Colonic mucosa (tissue), 4 donors: ENCODE results near the gene FGF6. TPM values are rescaled to one million over a fixed set of nuclear protein-coding genes. Genes with fewer than 3 reads are reported as not detected.

ENCODE experiments used
- DNase-seq: peaks from one replicate; pipeline ENCODE4 v3.0.0-alpha.2; 2020
- H3K27ac ChIP-seq: fragments of 200-600 bp; one replicate; pipeline ENCODE4 v1.8.0; 2021
- H3K27me3 ChIP-seq: fragments of 200-600 bp; one replicate; pipeline ENCODE4 v1.8.0; 2021
- H3K36me3 ChIP-seq: fragments of 200-600 bp; one replicate; pipeline ENCODE4 v1.8.0; 2021
- H3K4me1 ChIP-seq: fragments of 200-600 bp; one replicate; pipeline ENCODE4 v1.8.0; 2021; ENCODE audit warnings: mild to moderate bottlenecking
- H3K4me3 ChIP-seq: fragments of 200-600 bp; one replicate; pipeline ENCODE4 v1.8.0; 2021
- H3K9ac ChIP-seq, 2 donors: one replicate each; pipeline ENCODE4 v1.7.0; 2013; ENCODE audit warnings: control low read depth in 2 of 2, low read depth in 2 of 2, low read length in 2 of 2
- H3K9me3 ChIP-seq: fragments of 200-600 bp; one replicate; pipeline ENCODE4 v1.8.0; 2021
- CTCF ChIP-seq: fragments of 200-600 bp; IDR thresholded peaks from one replicate; pipeline ENCODE4 v1.8.0; 2022; ENCODE audit warnings: antibody characterized with exemption, mild to moderate bottlenecking
- intact Hi-C: fragments of 100-400 bp; cut with DNase I; formaldehyde crosslinking; loops from one replicate; pipeline ENCODE4 v1.14.1; 2022
- total RNA-seq, 2 donors: library from RNA; stranded (reverse); fragmentation: NEBNext Ultra II Directional in 1 of 2; extraction: Animal tissue kit (Norgen Biotek cat#: 25700) in 1 of 2; gene quantifications; one replicate each; pipeline ENCODE4 v1.2.1, GENCODE V29; 2021
- donor health status: healthy.
- donor health status: DM: no; HTN: no; CAD: no.
- donor health status: DM: no; HTN: no; CAD: no.

Gene FGF6
- total RNA-seq, 2 donors from 2014 or later = not detected

GRCh38 chr12:4417936-4418335 lies 27.7 kb downstream of the FGF6 start:
- intact Hi-C loops = loop anchor here (5.0 kb wide), 1 partner anchor 111 kb away; no protein-coding TSS in a partner anchor
- H3K36me3 ChIP-seq = no peaks in the 10 kb centered on the region
- DNase-seq = no peak
- no peaks in the 10 kb centered on the region for H3K27me3 ChIP-seq
- no peak for TF ChIP-seq CTCF
- no peak overlapping the region for H3K27ac ChIP-seq
- no peak overlapping the region for H3K9ac ChIP-seq
- H3K4me1 ChIP-seq = no peaks in the 10 kb centered on the region
- H3K4me3 ChIP-seq = no peak overlapping the region
- no peaks in the 10 kb centered on the region for H3K9me3 ChIP-seq

- no peak overlapping the region for H3K9ac ChIP-seq
- no peaks in the 10 kb centered on the region for H3K9me3 ChIP-seq
- H3K27ac ChIP-seq = no peak overlapping the region
- no peaks in the 10 kb centered on the region for H3K27me3 ChIP-seq
- no peak overlapping the region for H3K4me3 ChIP-seq
- TF ChIP-seq CTCF = no peak
- DNase-seq = no peak
- no peaks in the 10 kb centered on the region for H3K36me3 ChIP-seq
- H3K4me1 ChIP-seq = no peaks in the 10 kb centered on the region
- intact Hi-C loops = loop anchor here (5.0 kb wide), 1 partner anchor 110 kb away; no protein-coding TSS in a partner anchor
Observed at GRCh38 chr12:4417455-4417854, 28.2 kb downstream of the FGF6 start.

- intact Hi-C loops = loop anchor here (5.0 kb wide), 1 partner anchor 109 kb away; no protein-coding TSS in a partner anchor
Observed at GRCh38 chr12:4416276-4416675, 29.3 kb downstream of the FGF6 start.

GRCh38 chr12:4412465-4412864 lies 33.1 kb downstream of the FGF6 start:
- no peak overlapping the region for H3K4me3 ChIP-seq
- H3K9me3 ChIP-seq = no peaks in the 10 kb centered on the region
- intact Hi-C loops = no loop called here
- no peak overlapping the region for H3K27ac ChIP-seq
- TF ChIP-seq CTCF = no peak
- no peak for DNase-seq
- H3K27me3 ChIP-seq = no peaks in the 10 kb centered on the region
- H3K4me1 ChIP-seq = no peaks in the 10 kb centered on the region
- no peak overlapping the region for H3K9ac ChIP-seq
- H3K36me3 ChIP-seq = no peaks in the 10 kb centered on the region

More at GRCh38 chr12:4416276-4416675, 29.3 kb downstream of the FGF6 start:
- Histone ChIP-seq H3K36me3 (no peaks in the 10 kb centered on the region), H3K4me1 (no peaks in the 10 kb centered on the region), H3K27ac (no peak overlapping the region), H3K9me3 (no peaks in the 10 kb centered on the region), H3K27me3 (no peaks in the 10 kb centered on the region), H3K9ac (no peak overlapping the region), H3K4me3 (no peak overlapping the region)
- DNase-seq = no peak
- TF ChIP-seq CTCF = no peak

GRCh38 chr12:4412056-4412455 lies 33.6 kb downstream of the FGF6 start:
- no peaks in the 10 kb centered on the region for H3K27me3 ChIP-seq
- no peaks in the 10 kb centered on the region for H3K9me3 ChIP-seq
- intact Hi-C loops = no loop called here
- H3K4me3 ChIP-seq = no peak overlapping the region
- no peaks in the 10 kb centered on the region for H3K36me3 ChIP-seq
- H3K9ac ChIP-seq = no peak overlapping the region
- no peak overlapping the region for H3K27ac ChIP-seq
- no peaks in the 10 kb centered on the region for H3K4me1 ChIP-seq
- no peak for DNase-seq
- no peak for TF ChIP-seq CTCF
